GM12878 (cell line): ENCODE measurements around the gene RPUSD2.

Experiments used
- BHLHE40 ChIP-seq, 2 experiments: fragments of 450-650 bp in 1 of 2; IDR thresholded peaks; 2 replicates each; pipeline ENCODE4 v1.6.1; 2011 to 2017; ENCODE audit warnings: low read depth in 2 of 2, borderline replicate concordance in 1 of 2, improper control_type of control experiment in 1 of 2, low read length in 1 of 2, mild to moderate bottlenecking in 1 of 2
- MEF2A ChIP-seq: IDR thresholded peaks from 2 replicates; pipeline ENCODE4 v1.6.1; 2011; ENCODE audit warnings: low read depth, mild to moderate bottlenecking, low read length, moderate library complexity; ENCODE audit not compliant: insufficient read depth
- MYC ChIP-seq: IDR thresholded peaks from 2 replicates; pipeline ENCODE4 v1.6.1; 2011; ENCODE audit warnings: mild to moderate bottlenecking, low read length, moderate library complexity, inconsistent platforms; ENCODE audit not compliant: insufficient read depth, insufficient replicate concordance, insufficient read length, severe bottlenecking
- NFIC ChIP-seq: IDR thresholded peaks from 2 replicates; pipeline ENCODE4 v1.6.1; 2012; ENCODE audit warnings: low read depth, mild to moderate bottlenecking, inconsistent platforms, low read length, moderate library complexity
- RCOR1 ChIP-seq: conservative IDR thresholded peaks from 2 replicates; pipeline ENCODE4 v1.6.1; 2012; ENCODE audit warnings: low read depth, low read length, improper control_type of control experiment
- TF ChIP-seq, protein P1 (sequence below), 3 experiments: IDR thresholded peaks in 2 of 3; conservative IDR thresholded peaks in 1 of 3; 2 replicates each; pipeline ENCODE4 v1.5.1; 2011; ENCODE audit warnings: low read depth in 3 of 3, low read length in 3 of 3, mild to moderate bottlenecking in 3 of 3, control low read depth in 2 of 3, moderate library complexity in 2 of 3, inconsistent platforms in 1 of 3, mixed read lengths in 1 of 3; ENCODE audit not compliant: control insufficient read depth in 2 of 3, insufficient read depth in 1 of 3; ENCODE audit errors: extremely low read depth in 1 of 3

DNA sequence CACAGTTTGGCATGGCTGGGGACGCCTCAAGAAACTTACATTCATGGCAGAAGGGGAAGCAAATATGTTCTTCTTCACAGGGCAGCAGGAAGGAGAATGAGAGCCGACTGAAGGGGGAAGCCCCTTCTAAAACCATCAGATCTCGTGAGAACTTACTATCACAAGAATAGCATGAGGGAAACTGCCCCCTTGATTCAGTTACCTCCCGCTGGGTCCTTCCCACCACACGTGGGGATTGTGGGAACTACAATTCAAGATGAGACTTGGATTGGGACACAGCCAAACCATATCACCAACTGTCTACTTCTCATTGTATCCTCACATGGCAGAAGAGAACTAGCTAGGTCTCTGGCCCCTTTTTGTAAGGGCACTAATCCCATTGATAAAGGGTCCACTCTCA is 34.7 kb upstream of the RPUSD2 start:
- TF ChIP-seq, protein P1, sequence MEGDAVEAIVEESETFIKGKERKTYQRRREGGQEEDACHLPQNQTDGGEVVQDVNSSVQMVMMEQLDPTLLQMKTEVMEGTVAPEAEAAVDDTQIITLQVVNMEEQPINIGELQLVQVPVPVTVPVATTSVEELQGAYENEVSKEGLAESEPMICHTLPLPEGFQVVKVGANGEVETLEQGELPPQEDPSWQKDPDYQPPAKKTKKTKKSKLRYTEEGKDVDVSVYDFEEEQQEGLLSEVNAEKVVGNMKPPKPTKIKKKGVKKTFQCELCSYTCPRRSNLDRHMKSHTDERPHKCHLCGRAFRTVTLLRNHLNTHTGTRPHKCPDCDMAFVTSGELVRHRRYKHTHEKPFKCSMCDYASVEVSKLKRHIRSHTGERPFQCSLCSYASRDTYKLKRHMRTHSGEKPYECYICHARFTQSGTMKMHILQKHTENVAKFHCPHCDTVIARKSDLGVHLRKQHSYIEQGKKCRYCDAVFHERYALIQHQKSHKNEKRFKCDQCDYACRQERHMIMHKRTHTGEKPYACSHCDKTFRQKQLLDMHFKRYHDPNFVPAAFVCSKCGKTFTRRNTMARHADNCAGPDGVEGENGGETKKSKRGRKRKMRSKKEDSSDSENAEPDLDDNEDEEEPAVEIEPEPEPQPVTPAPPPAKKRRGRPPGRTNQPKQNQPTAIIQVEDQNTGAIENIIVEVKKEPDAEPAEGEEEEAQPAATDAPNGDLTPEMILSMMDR (IDR thresholded peaks at IDR 0.05 in 2 of 3, conservative IDR thresholded peaks at IDR 0.05 in 1 of 3; ENCODE audit: control insufficient read depth in 2 of 3, extremely low read depth in 1 of 3, insufficient read depth in 1 of 3, low read depth in 3 of 3, low read length in 3 of 3): no peak
- no peak for TF ChIP-seq RCOR1
- no peak for TF ChIP-seq MYC
- TF ChIP-seq NFIC: no peak
- TF ChIP-seq BHLHE40 (IDR thresholded peaks at IDR 0.05; ENCODE audit: borderline replicate concordance in 1 of 2, low read depth in 2 of 2, low read length in 1 of 2): no peak
- no peak for TF ChIP-seq MEF2A
